SK-N-SH treated with all-trans-retinoic acid at 6 μM for 48 hours (cell line): ENCODE measurements around the gene TMEM245.

ENCODE experiments used
- ESRRG ChIP-seq: fragments of 250-450 bp; sonication (Bioruptor Pico); IDR thresholded peaks from 2 replicates; pipeline ENCODE4 v1.6.1; 2021; ENCODE audit warnings: mild to moderate bottlenecking
- PATZ1 ChIP-seq: fragments of 250-450 bp; sonication (Bioruptor Pico); IDR thresholded peaks from 2 replicates; pipeline ENCODE4 v1.8.0; 2020; ENCODE audit warnings: mild to moderate bottlenecking, moderate library complexity, borderline replicate concordance
- RARB ChIP-seq: fragments of 250-450 bp; sonication (Bioruptor Pico); IDR thresholded peaks from 2 replicates; pipeline ENCODE4 v1.8.0; 2021; ENCODE audit warnings: mild to moderate bottlenecking, moderate library complexity
- TOX ChIP-seq: fragments of 250-450 bp; sonication (Bioruptor Pico); IDR thresholded peaks from 2 replicates; pipeline ENCODE4 v1.8.0; 2021; ENCODE audit warnings: mild to moderate bottlenecking, moderate library complexity, borderline replicate concordance
- ZFP30 ChIP-seq: fragments of 450-650 bp; formaldehyde crosslinking; IDR thresholded peaks from 2 replicates; pipeline ENCODE4 v1.5.0; 2022; ENCODE audit warnings: mild to moderate bottlenecking, moderate library complexity
- ZNF565 ChIP-seq: fragments of 450-650 bp; formaldehyde crosslinking; conservative IDR thresholded peaks from 2 replicates; pipeline ENCODE4 v1.5.0; 2020; ENCODE audit warnings: low read depth, mild to moderate bottlenecking, moderate library complexity
- TF ChIP-seq, protein P1 (sequence below): fragments of 250-450 bp; sonication (Bioruptor Pico); IDR thresholded peaks from 2 replicates; pipeline ENCODE4 v1.5.1; 2020; ENCODE audit warnings: low read depth, mild to moderate bottlenecking, moderate library complexity

GRCh38 chr9:109133533-109133932 lies 13.8 kb upstream of the TMEM245 start:
- no peak for TF ChIP-seq TOX
- TF ChIP-seq PATZ1 (CRISPR knock-in tag): no peak
- no peak for TF ChIP-seq ZNF565 (CRISPR knock-in tag)
- no peak for TF ChIP-seq ESRRG (CRISPR knock-in tag)
- no peak for TF ChIP-seq RARB (CRISPR knock-in tag)
- TF ChIP-seq, protein P1, sequence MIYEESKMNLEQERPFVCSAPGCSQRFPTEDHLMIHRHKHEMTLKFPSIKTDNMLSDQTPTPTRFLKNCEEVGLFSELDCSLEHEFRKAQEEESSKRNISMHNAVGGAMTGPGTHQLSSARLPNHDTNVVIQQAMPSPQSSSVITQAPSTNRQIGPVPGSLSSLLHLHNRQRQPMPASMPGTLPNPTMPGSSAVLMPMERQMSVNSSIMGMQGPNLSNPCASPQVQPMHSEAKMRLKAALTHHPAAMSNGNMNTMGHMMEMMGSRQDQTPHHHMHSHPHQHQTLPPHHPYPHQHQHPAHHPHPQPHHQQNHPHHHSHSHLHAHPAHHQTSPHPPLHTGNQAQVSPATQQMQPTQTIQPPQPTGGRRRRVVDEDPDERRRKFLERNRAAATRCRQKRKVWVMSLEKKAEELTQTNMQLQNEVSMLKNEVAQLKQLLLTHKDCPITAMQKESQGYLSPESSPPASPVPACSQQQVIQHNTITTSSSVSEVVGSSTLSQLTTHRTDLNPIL (CRISPR knock-in tag): no peak
- no peak for TF ChIP-seq ZFP30 (CRISPR knock-in tag)
